Mammary epithelial cell (primary cell): ENCODE measurements around the gene TKTL1.

Source experiments
- CTCF ChIP-seq, 2 donors: IDR thresholded peaks in 1 of 2; conservative IDR thresholded peaks in 1 of 2; 2 replicates each; pipeline ENCODE4 v1.5.1; 2011 to 2012; ENCODE audit warnings: inconsistent platforms in 2 of 2, low read length in 2 of 2, mild to moderate bottlenecking in 2 of 2, control low read depth in 1 of 2, low read depth in 1 of 2; ENCODE audit not compliant: insufficient read depth in 1 of 2; ENCODE audit errors: extremely low read depth in 1 of 2
- EZH2 ChIP-seq: IDR thresholded peaks from 2 replicates; pipeline ENCODE4 v1.6.1; 2012; ENCODE audit warnings: low read length, inconsistent platforms, borderline replicate concordance

DNA sequence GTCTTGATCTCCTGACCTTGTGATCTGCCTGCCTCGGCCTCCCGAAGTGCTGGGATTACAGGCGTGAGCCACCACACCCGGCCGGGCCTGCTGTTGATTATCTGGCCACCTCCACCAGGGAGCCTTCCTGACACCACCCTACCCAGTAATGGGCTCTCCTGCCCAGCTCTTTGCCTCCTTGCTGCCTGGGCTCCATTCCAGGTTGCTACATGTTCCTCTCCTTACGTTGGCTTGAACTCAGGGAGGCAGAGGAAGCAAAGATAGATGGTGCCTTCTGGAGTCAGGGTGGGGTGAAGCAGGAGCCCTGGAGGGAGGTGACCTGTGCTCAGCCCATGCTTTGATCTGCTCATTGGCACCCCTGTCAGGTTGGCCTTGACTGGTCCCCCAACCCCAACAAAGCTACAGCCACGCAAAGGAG is 52.5 kb downstream of the TKTL1 start:
- no peak for TF ChIP-seq CTCF (conservative IDR thresholded peaks at IDR 0.05 in 1 of 2, IDR thresholded peaks at IDR 0.05 in 1 of 2; ENCODE audit: extremely low read depth in 1 of 2, insufficient read depth in 1 of 2, low read depth in 1 of 2, low read length in 2 of 2)
- TF ChIP-seq EZH2: no peak
